HL-60 (cell line): ENCODE measurements around the gene PRKAG2.

Experiments
- DNase-seq, 2 experiments: peaks; one replicate each; pipeline ENCODE4 v3.0.0-alpha.2; 2010 to 2020; ENCODE audit warnings: low read depth in 1 of 2, low spot score in 1 of 2
- H3K27ac ChIP-seq: fragments of 250-450 bp; sonication (Bioruptor Pico); replicated peaks from 2 replicates; pipeline ENCODE4 v1.5.1; 2020; ENCODE audit warnings: mild to moderate bottlenecking, moderate library complexity
- H3K27me3 ChIP-seq: fragments of 250-450 bp; sonication (Bioruptor Pico); 2 replicates; pipeline ENCODE4 v1.5.1; 2021; ENCODE audit warnings: mild to moderate bottlenecking, moderate library complexity; ENCODE audit not compliant: insufficient read depth, poor library complexity, severe bottlenecking
- H3K4me3 ChIP-seq: replicated peaks from 2 replicates; pipeline ENCODE4 v1.5.1; 2011; ENCODE audit warnings: mild to moderate bottlenecking, control low read depth, low read length; ENCODE audit not compliant: insufficient read depth
- CTCF ChIP-seq: IDR thresholded peaks from one replicate; pipeline ENCODE4 v1.5.1; 2011; ENCODE audit warnings: low read length, control low read depth, inconsistent platforms; ENCODE audit not compliant: insufficient read depth
- GABPA ChIP-seq: IDR thresholded peaks from 2 replicates; pipeline ENCODE4 v1.6.1; 2012; ENCODE audit warnings: low read depth
- POLR2AphosphoS5 ChIP-seq: IDR thresholded peaks from 2 replicates; pipeline ENCODE4 v1.6.1; 2012; ENCODE audit warnings: low read depth
- REST ChIP-seq: IDR thresholded peaks from 2 replicates; pipeline ENCODE4 v1.6.1; 2012; ENCODE audit warnings: low read depth; ENCODE audit not compliant: insufficient replicate concordance
- SPI1 ChIP-seq: IDR thresholded peaks from 2 replicates; pipeline ENCODE4 v1.6.1; 2012; ENCODE audit warnings: low read depth, mild to moderate bottlenecking, borderline replicate concordance

Gene PRKAG2

GRCh38 chr7:151806952-151807775 lies 69.8 kb downstream of the PRKAG2 start:
- no peak overlapping the region for H3K27ac ChIP-seq
- no peaks in the 10 kb centered on the region for H3K27me3 ChIP-seq
- no peak for DNase-seq
- TF ChIP-seq POLR2AphosphoS5, result no peak
- TF ChIP-seq REST, result no peak
- no peak for TF ChIP-seq GABPA
- no peak for TF ChIP-seq SPI1
- no peak for TF ChIP-seq CTCF
- H3K4me3 ChIP-seq, result no peak overlapping the region

- no peaks in the 10 kb centered on the region for H3K27me3 ChIP-seq
- TF ChIP-seq GABPA (no peak), SPI1 (0 out of 2 replicates have a peak, but pooled peaks have one; percentile 17), CTCF (no peak)
- DNase-seq, result peak in 1 of 2 experiments; percentile 69
- H3K27ac ChIP-seq, result peak overlapping the region; percentile 29
- no peak overlapping the region for H3K4me3 ChIP-seq
These were observed 70.7 kb downstream of the PRKAG2 start for GRCh38 chr7:151806204-151806603.

GRCh38 chr7:151805191-151805590 lies 71.7 kb downstream of the PRKAG2 start:
- no peak overlapping the region for H3K27ac ChIP-seq
- H3K4me3 ChIP-seq, result no peak overlapping the region
- no peak for DNase-seq
- TF ChIP-seq GABPA (no peak), CTCF (no peak), SPI1 (no peak), POLR2AphosphoS5 (no peak), REST (no peak)
- no peaks in the 10 kb centered on the region for H3K27me3 ChIP-seq

- TF ChIP-seq POLR2AphosphoS5 (no peak), SPI1 (no peak), GABPA (no peak), REST (no peak), CTCF (no peak)
- no peak overlapping the region for H3K4me3 ChIP-seq
- DNase-seq, result no peak
- no peak overlapping the region for H3K27ac ChIP-seq
- H3K27me3 ChIP-seq, result no peaks in the 10 kb centered on the region
These were observed 72.2 kb downstream of the PRKAG2 start for GRCh38 chr7:151804756-151805155.
